ENCODE measurements around the gene NELFA. TPM values are rescaled to one million over a fixed set of nuclear protein-coding genes. Genes with fewer than 3 reads are reported as not detected.

Gene NELFA
- total RNA-seq, 1 experiment from 2014 or later = 56.1 TPM

- Histone ChIP-seq H3K9ac (ENCODE audit: low read length) (no peak overlapping the region), H4K20me1 (ENCODE audit: insufficient read depth) (no peaks in the 10 kb centered on the region; the same call in 1 of the 2 replicates), H3K27me3 (ENCODE audit: insufficient read depth, low read length) (no peaks in the 10 kb centered on the region), H3K27ac (ENCODE audit: low read depth, low read length) (no peak overlapping the region), H3K36me3 (ENCODE audit: control insufficient read depth in 1 of 2, insufficient read depth in 2 of 2, low read length in 2 of 2) (peaks cover 40 to 51% of the 10 kb centered on the region in 2 experiments), H3K4me1 (ENCODE audit: control insufficient read depth in 1 of 2, insufficient read depth in 2 of 2, low read length in 2 of 2) (no peaks in the 10 kb centered on the region), H3K9me3 (ENCODE audit: control insufficient read depth in 1 of 2, insufficient read depth in 1 of 2, low read depth in 1 of 2, low read length in 2 of 2) (no peaks in the 10 kb centered on the region), H3K4me3 (replicated peaks in 1 of 2; ENCODE audit: low read depth in 1 of 2, low read length in 2 of 2) (no peak overlapping the region), H2AFZ (ENCODE audit: low read depth, low read length, poor library complexity, severe bottlenecking) (no peak overlapping the region), H3K79me2 (ENCODE audit: insufficient read depth, low read length) (peaks cover 23% of the 10 kb centered on the region), H3K4me2 (ENCODE audit: low read length) (no peak overlapping the region), H3K9me2 (ENCODE audit: insufficient read depth) (no peaks in the 10 kb centered on the region)
- intact Hi-C loops (cut with micrococcal nuclease) = no loop called here
- DNase-seq (ENCODE audit: low read depth, low spot score) (no peak), ATAC-seq (no peak)
- POLR2A ChIA-PET = no interaction called here
- TF ChIP-seq REST (IDR thresholded peaks at IDR 0.05; ENCODE audit: low read depth) = no peak
- no peak for TF ChIP-seq CEBPB (IDR thresholded peaks at IDR 0.05; ENCODE audit: low read depth)
- TF ChIP-seq POLR2AphosphoS5 (IDR thresholded peaks at IDR 0.05; ENCODE audit: low read depth, low read length) = no peak
- RAD21 ChIA-PET (ENCODE audit: low non-redundant PET in 1 of 2, low total read pairs in 2 of 2, uncharacterized antibody in 2 of 2, unreplicated experiment in 2 of 2) = no interaction called here
- CTCF ChIA-PET = no interaction called here
- BruUV-seq (replicated peaks) = no TSS peak
Measured at GRCh38 chr4:1975391-1975801, 33.4 kb downstream of the NELFA start.

- no peaks in the 10 kb centered on the region for H3K27me3 ChIP-seq (ENCODE audit: insufficient read depth, low read length)
- ChIA-PET RAD21 (ENCODE audit: low non-redundant PET in 1 of 2, low total read pairs in 2 of 2, uncharacterized antibody in 2 of 2, unreplicated experiment in 2 of 2) (no interaction called here), CTCF (no interaction called here), POLR2A (no interaction called here)
- intact Hi-C loops (cut with micrococcal nuclease) = no loop called here
- H3K9me3 ChIP-seq (ENCODE audit: control insufficient read depth in 1 of 2, insufficient read depth in 1 of 2, low read depth in 1 of 2, low read length in 2 of 2) = no peaks in the 10 kb centered on the region
- H3K9me2 ChIP-seq (ENCODE audit: insufficient read depth) = no peaks in the 10 kb centered on the region
- no peak overlapping the region for H3K9ac ChIP-seq (ENCODE audit: low read length)
- H3K4me2 ChIP-seq (ENCODE audit: low read length) = no peak overlapping the region
- peaks cover 35 to 50% of the 10 kb centered on the region in 2 experiments for H3K36me3 ChIP-seq (ENCODE audit: control insufficient read depth in 1 of 2, insufficient read depth in 2 of 2, low read length in 2 of 2)
- DNase-seq (ENCODE audit: low read depth, low spot score) = no peak
- BruUV-seq (replicated peaks) = no TSS peak
- no peaks in the 10 kb centered on the region for H3K4me1 ChIP-seq (ENCODE audit: control insufficient read depth in 1 of 2, insufficient read depth in 2 of 2, low read length in 2 of 2)
- H4K20me1 ChIP-seq (ENCODE audit: insufficient read depth) = no peaks in the 10 kb centered on the region
- H3K4me3 ChIP-seq (replicated peaks in 1 of 2; ENCODE audit: low read depth in 1 of 2, low read length in 2 of 2) = no peak overlapping the region
- H2AFZ ChIP-seq (ENCODE audit: low read depth, low read length, poor library complexity, severe bottlenecking) = no peak overlapping the region
- peaks cover 21% of the 10 kb centered on the region for H3K79me2 ChIP-seq (ENCODE audit: insufficient read depth, low read length)
- ATAC-seq = no peak
- H3K27ac ChIP-seq (ENCODE audit: low read depth, low read length) = no peak overlapping the region
- TF ChIP-seq POLR2AphosphoS5 (IDR thresholded peaks at IDR 0.05; ENCODE audit: low read depth, low read length) (no peak), YY1 (IDR thresholded peaks at IDR 0.05; ENCODE audit: extremely low read depth, insufficient replicate concordance, low read depth, low read length) (no peak), SRF (IDR thresholded peaks at IDR 0.05; ENCODE audit: low read depth) (no peak), ATF3 (IDR thresholded peaks at IDR 0.05) (no peak), CEBPB (IDR thresholded peaks at IDR 0.05; ENCODE audit: low read depth) (no peak), ELF1 (IDR thresholded peaks at IDR 0.05; ENCODE audit: borderline replicate concordance, low read depth) (no peak), CBX3 (IDR thresholded peaks at IDR 0.05; ENCODE audit: low read depth) (no peak), POLR2A (IDR thresholded peaks at IDR 0.05; ENCODE audit: borderline replicate concordance, extremely low read depth, insufficient read depth, insufficient read length) (no peak), EGR1 (IDR thresholded peaks at IDR 0.05; ENCODE audit: low read depth) (no peak), ZBTB33 (IDR thresholded peaks at IDR 0.05; ENCODE audit: extremely low read depth, insufficient replicate concordance, low read length) (no peak), FOSL1 (IDR thresholded peaks at IDR 0.05; ENCODE audit: low read depth) (no peak), JUND (IDR thresholded peaks at IDR 0.05) (no peak), ZFX (IDR thresholded peaks at IDR 0.05) (no peak)
Measured at GRCh38 chr4:1974840-1975239, 33.9 kb downstream of the NELFA start.

Data from HCT116 (cell line).